ENCODE data around the gene BCL2. TPM values are rescaled to one million over a fixed set of nuclear protein-coding genes. Genes with fewer than 3 reads are reported as not detected.

Gene BCL2
- total and polyA plus RNA-seq, 2 donors from 2014 or later, result 6.0 to 39.2 TPM

DNA sequence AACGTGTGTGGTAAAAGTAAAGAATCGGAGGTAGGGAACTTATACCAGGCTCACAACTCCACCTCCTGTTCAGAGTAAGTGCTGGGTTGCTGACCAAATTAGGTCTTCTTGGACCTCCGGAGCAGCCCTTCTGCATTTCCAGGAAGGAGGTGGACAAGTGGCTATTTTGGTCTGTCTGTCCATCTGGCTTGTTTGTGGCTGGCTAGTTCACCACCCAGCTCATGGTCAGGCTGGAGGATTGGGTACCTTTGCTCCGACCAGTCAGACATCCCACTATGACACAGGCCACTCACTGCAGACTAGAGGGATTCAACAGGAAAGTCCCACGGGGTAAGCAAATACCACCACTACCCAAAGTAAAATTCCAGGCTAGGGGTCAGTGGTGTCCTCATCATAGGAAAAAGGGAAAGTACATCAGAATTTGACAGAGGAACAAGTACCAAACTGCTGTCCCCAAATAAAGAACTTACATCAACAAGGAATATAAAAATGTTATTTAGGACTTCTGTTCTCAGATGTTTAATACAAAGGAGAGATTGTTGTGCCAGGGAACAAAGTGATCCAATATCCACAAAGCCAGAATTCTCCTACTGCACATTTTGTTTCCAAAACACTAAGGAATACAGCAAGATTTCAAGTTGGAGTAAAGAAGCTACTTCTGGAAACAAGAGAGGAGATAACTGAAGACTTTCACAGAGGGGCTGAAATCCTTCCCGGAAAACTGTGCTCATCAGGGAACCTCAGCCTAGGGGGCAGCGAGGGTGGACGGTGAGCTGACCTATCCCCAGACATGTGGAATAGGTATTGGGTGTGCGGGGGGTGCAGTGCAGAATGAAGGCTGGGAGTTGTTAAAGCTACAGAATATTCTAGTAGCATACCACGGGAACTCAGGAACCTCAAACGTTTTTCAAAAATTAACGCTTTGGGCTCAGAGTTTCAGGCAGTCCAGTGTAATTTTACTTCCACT, 56.9 kb downstream of the BCL2 start:
- DNase-seq, result no peak
- H3K9ac ChIP-seq (ENCODE audit: low read length in 3 of 3), result no peak overlapping the region

DNA sequence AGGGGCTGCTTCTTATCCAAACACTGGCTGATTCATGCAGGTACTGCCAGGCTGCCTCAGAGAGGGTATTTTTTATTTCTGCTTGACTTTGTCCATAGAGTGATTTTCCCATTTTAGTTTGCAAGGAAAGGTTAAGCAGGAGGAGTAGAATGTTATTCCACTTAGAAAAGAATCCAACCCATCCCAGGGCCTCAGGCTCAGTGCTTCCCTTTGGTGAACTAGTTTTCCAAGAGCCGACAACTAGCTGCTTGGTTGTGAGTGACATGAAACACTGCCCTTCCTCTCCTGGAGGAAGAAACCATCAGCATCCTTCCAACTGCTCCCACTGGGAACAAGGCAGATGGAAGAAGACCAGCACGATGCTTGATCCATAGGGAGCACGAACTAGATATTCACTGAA, 58.5 kb downstream of the BCL2 start:
- H3K9me3 ChIP-seq (ENCODE audit: control insufficient read depth in 2 of 3, insufficient read depth in 1 of 3, low read length in 3 of 3), result no peaks in the 10 kb centered on the region
- H3K36me3 ChIP-seq (ENCODE audit: control insufficient read depth in 2 of 3, insufficient read depth in 3 of 3, low read length in 3 of 3), result no peaks in the 10 kb centered on the region
- intact Hi-C loops (cut with DNase I), result no loop called here
- FAIRE-seq, result no peak
- DNase-seq, result no peak
- no peak overlapping the region for H3K4me3 ChIP-seq (ENCODE audit: low read length in 3 of 3)
- H3K9ac ChIP-seq (ENCODE audit: low read length in 3 of 3), result no peak overlapping the region
- peaks cover 0 to 4% (median 3%) of the 10 kb centered on the region in 3 donors for H3K4me1 ChIP-seq (ENCODE audit: control insufficient read depth in 2 of 3, insufficient read depth in 2 of 3, low read depth in 1 of 3, low read length in 3 of 3)
- no peak overlapping the region for H3K27ac ChIP-seq (ENCODE audit: low read depth in 2 of 2, low read length in 2 of 2)
- no peaks in the 10 kb centered on the region for H3K27me3 ChIP-seq (ENCODE audit: control insufficient read depth, insufficient read depth, low read length)
- TF ChIP-seq, protein P1, sequence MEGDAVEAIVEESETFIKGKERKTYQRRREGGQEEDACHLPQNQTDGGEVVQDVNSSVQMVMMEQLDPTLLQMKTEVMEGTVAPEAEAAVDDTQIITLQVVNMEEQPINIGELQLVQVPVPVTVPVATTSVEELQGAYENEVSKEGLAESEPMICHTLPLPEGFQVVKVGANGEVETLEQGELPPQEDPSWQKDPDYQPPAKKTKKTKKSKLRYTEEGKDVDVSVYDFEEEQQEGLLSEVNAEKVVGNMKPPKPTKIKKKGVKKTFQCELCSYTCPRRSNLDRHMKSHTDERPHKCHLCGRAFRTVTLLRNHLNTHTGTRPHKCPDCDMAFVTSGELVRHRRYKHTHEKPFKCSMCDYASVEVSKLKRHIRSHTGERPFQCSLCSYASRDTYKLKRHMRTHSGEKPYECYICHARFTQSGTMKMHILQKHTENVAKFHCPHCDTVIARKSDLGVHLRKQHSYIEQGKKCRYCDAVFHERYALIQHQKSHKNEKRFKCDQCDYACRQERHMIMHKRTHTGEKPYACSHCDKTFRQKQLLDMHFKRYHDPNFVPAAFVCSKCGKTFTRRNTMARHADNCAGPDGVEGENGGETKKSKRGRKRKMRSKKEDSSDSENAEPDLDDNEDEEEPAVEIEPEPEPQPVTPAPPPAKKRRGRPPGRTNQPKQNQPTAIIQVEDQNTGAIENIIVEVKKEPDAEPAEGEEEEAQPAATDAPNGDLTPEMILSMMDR (IDR thresholded peaks at IDR 0.05; ENCODE audit: borderline replicate concordance, extremely low read depth, insufficient read depth), result no peak

More for the DNA sequence above, 56.9 kb downstream of the BCL2 start:
- TF ChIP-seq, protein P1 (IDR thresholded peaks at IDR 0.05; ENCODE audit: borderline replicate concordance, extremely low read depth, insufficient read depth), result no peak
- Histone ChIP-seq H3K4me1 (ENCODE audit: control insufficient read depth in 2 of 3, insufficient read depth in 2 of 3, low read depth in 1 of 3, low read length in 3 of 3) (peaks cover 3 to 4% (median 3%) of the 10 kb centered on the region in 3 donors), H3K9me3 (ENCODE audit: control insufficient read depth in 2 of 3, insufficient read depth in 1 of 3, low read length in 3 of 3) (no peaks in the 10 kb centered on the region), H3K27me3 (ENCODE audit: control insufficient read depth, insufficient read depth, low read length) (no peaks in the 10 kb centered on the region), H3K36me3 (ENCODE audit: control insufficient read depth in 2 of 3, insufficient read depth in 3 of 3, low read length in 3 of 3) (no peaks in the 10 kb centered on the region), H3K27ac (ENCODE audit: low read depth in 2 of 2, low read length in 2 of 2) (peak overlapping the region in 1 of 2 donors; percentile 4), H3K4me3 (ENCODE audit: low read length in 3 of 3) (no peak overlapping the region)
- intact Hi-C loops (cut with DNase I), result no loop called here
- FAIRE-seq, result no peak

DNA sequence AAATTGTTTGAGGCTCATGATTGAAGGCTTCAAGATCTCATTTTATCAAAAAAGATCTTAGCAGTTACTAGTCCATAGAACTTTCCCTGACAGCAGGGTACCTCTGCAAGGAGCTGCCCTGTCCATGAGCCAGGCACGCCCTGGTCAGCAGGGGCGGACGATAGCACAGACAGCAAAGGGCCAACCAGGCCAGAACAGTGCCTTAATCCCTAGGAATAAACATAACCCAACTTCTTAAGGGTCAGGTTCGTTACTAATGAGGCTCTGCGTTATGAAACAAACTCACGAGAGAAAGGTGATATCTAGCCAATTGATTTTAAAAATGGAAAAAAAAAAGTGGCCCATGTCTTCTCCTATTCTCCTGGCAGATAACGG, 59.2 kb downstream of the BCL2 start:
- Histone ChIP-seq H3K9ac (ENCODE audit: low read length in 3 of 3) (no peak overlapping the region), H3K36me3 (ENCODE audit: control insufficient read depth in 2 of 3, insufficient read depth in 3 of 3, low read length in 3 of 3) (no peaks in the 10 kb centered on the region), H3K4me1 (ENCODE audit: control insufficient read depth in 2 of 3, insufficient read depth in 2 of 3, low read depth in 1 of 3, low read length in 3 of 3) (peaks cover 0 to 4% (median 3%) of the 10 kb centered on the region in 3 donors), H3K27ac (ENCODE audit: low read depth in 2 of 2, low read length in 2 of 2) (no peak overlapping the region), H3K9me3 (ENCODE audit: control insufficient read depth in 2 of 3, insufficient read depth in 1 of 3, low read length in 3 of 3) (no peaks in the 10 kb centered on the region), H3K4me3 (ENCODE audit: low read length in 3 of 3) (no peak overlapping the region), H3K27me3 (ENCODE audit: control insufficient read depth, insufficient read depth, low read length) (no peaks in the 10 kb centered on the region)
- TF ChIP-seq, protein P1 (IDR thresholded peaks at IDR 0.05; ENCODE audit: borderline replicate concordance, extremely low read depth, insufficient read depth), result no peak
- intact Hi-C loops (cut with DNase I), result no loop called here
- no peak for FAIRE-seq
- DNase-seq, result no peak
